Heart right ventricle (tissue), 16 donors: ENCODE data around the gene SRSF7. TPM values are rescaled to one million over a fixed set of nuclear protein-coding genes. Genes with fewer than 3 reads are reported as not detected.
"Not testable (repeated sequence)": the region's sequence is repeated elsewhere in the genome, so short reads cannot be mapped to it uniquely, and the experiment has no call there.

Source experiments
- ATAC-seq, 8 donors: fragments of 200-7000 bp; cut with Tn5 transposase; one replicate each; pipeline ENCODE4 v1.9.1; 2020; ENCODE audit warnings: mild to moderate bottlenecking in 8 of 8, moderate library complexity in 8 of 8, moderate number of reproducible peaks in 1 of 8
- DNase-seq, 2 donors: peaks; one replicate each; pipeline ENCODE4 v3.0.0-alpha.2; 2020
- H3K27ac ChIP-seq, 10 donors: fragments of 200-600 bp; sonication (generic) in 2 of 10; one replicate each; pipeline versions ENCODE4 v1.5.0 to v1.8.0; 2020 to 2022; ENCODE audit warnings: mild to moderate bottlenecking in 3 of 10
- H3K27me3 ChIP-seq, 7 donors: fragments of 200-600 bp; one replicate each; pipeline ENCODE4 v1.8.0; 2021 to 2022; ENCODE audit warnings: mild to moderate bottlenecking in 2 of 7
- H3K36me3 ChIP-seq, 9 donors: fragments of 200-600 bp; sonication (generic) in 1 of 9; one replicate each; pipeline versions ENCODE4 v1.5.0 to v1.8.0; 2020 to 2022; ENCODE audit warnings: mild to moderate bottlenecking in 2 of 9
- H3K4me1 ChIP-seq, 9 donors: fragments of 200-600 bp; sonication (generic) in 1 of 9; one replicate each; pipeline versions ENCODE4 v1.5.0 to v1.8.0; 2020 to 2022; ENCODE audit warnings: mild to moderate bottlenecking in 4 of 9
- H3K4me3 ChIP-seq, 10 donors: fragments of 200-600 bp; sonication (generic) in 2 of 10; one replicate each; pipeline versions ENCODE4 v1.5.0 to v1.8.0; 2020 to 2022; ENCODE audit warnings: mild to moderate bottlenecking in 7 of 10, moderate library complexity in 2 of 10
- H3K9me3 ChIP-seq, 11 donors: fragments of 200-600 bp in 10 of 11; sonication (generic) in 2 of 11; one replicate each; pipeline versions ENCODE4 v1.5.0 to v1.8.0; 2013 to 2022; ENCODE audit warnings: mild to moderate bottlenecking in 2 of 11, control low read depth in 1 of 11, moderate library complexity in 1 of 11
- CTCF ChIP-seq, 9 donors: fragments of 200-600 bp; sonication (generic) in 2 of 9; IDR thresholded peaks; one replicate each; pipeline versions ENCODE4 v1.5.0 to v1.8.0; 2021 to 2022; ENCODE audit warnings: antibody characterized with exemption in 9 of 9, mild to moderate bottlenecking in 5 of 9, moderate library complexity in 1 of 9
- WGBS, 2 donors: extraction: QIAGEN DNeasy Blood & Tissue Kit; methylation state at CpG; one replicate each; pipeline ENCODE4 v1.1.7; 2013; ENCODE audit warnings: inconsistent platforms in 1 of 2; 5-methylcytosine and 5-hydroxymethylcytosine counted together
- intact Hi-C, 10 donors: fragments of 100-400 bp; cut with DNase I; formaldehyde crosslinking; loops; one replicate each; pipeline versions ENCODE4 v1.11.1 to v1.14.2; 2022
- polyA plus RNA-seq, 2 donors: library from polyadenylated mRNA; stranded (reverse); fragments of 200-250 nt; gene quantifications; one replicate each; pipeline ENCODE4 v1.2.3, GENCODE V29; 2013
- total RNA-seq, 10 donors: library from RNA; stranded (reverse); fragmentation: NEBNext Ultra II Directional in 3 of 10; extraction: Animal tissue kit (Norgen Biotek cat#: 25700) in 3 of 10; gene quantifications; one replicate each; pipeline versions ENCODE4 v1.2.1 to v1.2.4, GENCODE V29; 2021 to 2023
- donor health status: Arrhythmogenic right ventricular cardiomyopathy.
- donor health status: ischemic (EF 13 %, LVEDD 7.1; RV severe dilation, severe dysfunction).
- donor health status: healthy with polysubstance abuse.
- donor health status: DM: no; HTN: yes; CAD: no.
- donor health status: DM: no; HTN: no; CAD: no.
- donor health status: ischemic (EF 25% LVEDD 6.9; RV normal size, moderate dysfunction).
- donor health status: ischemic (EF 25% LVEDD 5.7; RV mildly dilated, moderate dysfunction).
- donor health status: healthy.
- donor health status: DM: yes; HTN: yes; CAD: no.
- donor health status: Ischemic cardiomyopathy.
- donor health status: ischemic (EF 35%, LVEDD 5.7; RV mildly dilated, moderate dysfunction).
- donor health status: nonischemic (EF 11% LVEDD 7.7; RV severe dilation, severe dysfunction).
- donor health status: DM: yes; HTN: yes; CAD: no.
- donor health status: PGD.
- donor health status: ischemic (EF 29% LVEDD 5.4; RV normal size, mild dysfunction).
- donor health status: nonischemic (EF 23%, LVEDD 6.1; RV moderate dilation, normal function).

The SRSF7 gene
- total and polyA plus RNA-seq, 12 donors: 33.2 to 98.8 (median 49.5) TPM

GRCh38 chr2:38712413-38712812 is 38.7 kb downstream of the SRSF7 start:
- DNase-seq: no peak

GRCh38 chr2:38711558-38711957 is 39.6 kb downstream of the SRSF7 start:
- H3K9me3 ChIP-seq: no peaks in the 10 kb centered on the region
- no peak for TF ChIP-seq CTCF (IDR thresholded peaks at IDR 0.05)
- ATAC-seq (no peak), DNase-seq (no peak)
- peaks cover 0 to 13% (median 0%) of the 10 kb centered on the region in 9 donors for H3K36me3 ChIP-seq
- no peaks in the 10 kb centered on the region for H3K4me1 ChIP-seq
- intact Hi-C loops: no loop called here
- H3K27ac ChIP-seq: no peak overlapping the region
- no peaks in the 10 kb centered on the region for H3K27me3 ChIP-seq
- no peak overlapping the region for H3K4me3 ChIP-seq

More at GRCh38 chr2:38712413-38712812, 38.7 kb downstream of the SRSF7 start:
- no peaks in the 10 kb centered on the region for H3K27me3 ChIP-seq
- no peak for ATAC-seq
- intact Hi-C loops: no loop called here
- H3K27ac ChIP-seq: no peak overlapping the region
- H3K9me3 ChIP-seq: no peaks in the 10 kb centered on the region
- TF ChIP-seq CTCF (IDR thresholded peaks at IDR 0.05): no peak
- 93 to 95% methylated on average over 7 of the region's 7 CpGs for WGBS, 2 donors
- no peaks in the 10 kb centered on the region for H3K4me1 ChIP-seq
- no peak overlapping the region for H3K4me3 ChIP-seq
- H3K36me3 ChIP-seq: peaks cover 0 to 13% (median 0%) of the 10 kb centered on the region in 9 donors

DNA sequence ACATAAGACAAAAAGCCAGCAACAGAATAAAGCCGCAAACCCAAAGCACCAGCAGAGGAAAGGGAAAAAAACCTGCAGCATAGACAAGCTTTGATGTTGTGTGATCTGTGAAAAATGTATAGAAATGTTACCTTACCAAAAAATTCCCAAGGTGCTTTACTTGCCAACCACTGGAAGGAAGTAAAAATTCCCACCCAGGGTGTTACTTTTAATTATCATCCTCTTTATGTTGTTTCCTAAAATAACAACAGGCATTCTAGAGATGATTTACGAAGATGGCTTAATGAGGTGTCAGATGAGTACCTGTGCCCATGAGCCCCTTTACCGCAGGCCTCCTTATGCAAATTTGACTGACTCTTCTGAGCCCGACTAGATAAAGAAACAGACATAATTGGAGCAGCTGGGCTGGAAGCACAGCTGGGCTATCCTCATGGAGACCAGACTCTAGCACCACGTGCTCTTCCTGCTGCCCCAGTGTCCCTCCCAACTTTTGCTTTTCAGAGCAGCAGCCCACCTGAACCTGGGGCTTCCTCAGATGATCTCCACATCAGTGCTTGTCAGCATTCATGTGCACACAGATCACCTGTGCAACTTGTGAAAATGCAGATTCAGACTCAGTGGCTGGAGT is 41.5 kb downstream of the SRSF7 start:
- TF ChIP-seq CTCF (IDR thresholded peaks at IDR 0.05): no peak
- intact Hi-C loops: no loop called here
- no peak for ATAC-seq
- Histone ChIP-seq H3K4me1 (no peaks in the 10 kb centered on the region), H3K4me3 (no peak overlapping the region), H3K27ac (peak overlapping the region in 1 of 10 donors; percentile 40), H3K9me3 (no peaks in the 10 kb centered on the region), H3K36me3 (peaks cover 0 to 13% (median 0%) of the 10 kb centered on the region in 9 donors), H3K27me3 (no peaks in the 10 kb centered on the region)
- 70 to 74% methylated on average over 5 of the region's 5 CpGs for WGBS, 2 donors
- no peak for DNase-seq

GRCh38 chr2:38708900-38709566 is 42.1 kb downstream of the SRSF7 start:
- intact Hi-C loops: no loop called here
- TF ChIP-seq CTCF (IDR thresholded peaks at IDR 0.05): no peak
- WGBS, 2 donors: 84 to 88% methylated on average over 12 of the region's 12 CpGs
- ATAC-seq (no peak), DNase-seq (no peak)
- peak overlapping the region in 1 of 10 donors; percentile 38 for H3K27ac ChIP-seq
- H3K4me3 ChIP-seq: no peak overlapping the region
- H3K4me1 ChIP-seq: no peaks in the 10 kb centered on the region
- H3K27me3 ChIP-seq: no peaks in the 10 kb centered on the region
- H3K9me3 ChIP-seq: no peaks in the 10 kb centered on the region
- peaks cover 0 to 13% (median 0%) of the 10 kb centered on the region in 9 donors for H3K36me3 ChIP-seq

DNA sequence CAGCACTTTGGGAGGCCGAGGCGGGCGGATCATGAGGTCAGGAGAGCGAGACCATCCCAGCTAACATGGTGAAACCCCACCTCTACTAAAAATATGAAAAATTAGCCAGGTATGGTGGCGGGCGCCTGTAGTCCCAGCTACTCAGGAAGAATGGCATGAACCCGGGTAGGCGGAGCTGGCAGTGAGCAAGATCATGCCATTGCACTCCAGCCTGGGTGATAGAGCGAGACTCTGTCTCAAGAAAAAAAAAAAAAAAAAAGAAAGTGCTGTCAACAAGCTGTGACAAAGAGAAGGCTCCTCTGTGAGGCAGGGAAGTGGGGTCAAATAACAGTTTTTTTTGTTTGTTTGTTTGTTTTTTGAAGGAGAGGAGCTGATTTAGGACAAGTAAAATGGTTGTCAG is 42.7 kb downstream of the SRSF7 start:
- H3K27me3 ChIP-seq, DNase-seq, H3K4me1 ChIP-seq, intact Hi-C loops, H3K4me3 ChIP-seq, H3K9me3 ChIP-seq, ATAC-seq, H3K27ac ChIP-seq: not testable (repeated sequence)
- H3K36me3 ChIP-seq: peaks cover 0 to 13% (median 0%) of the 10 kb centered on the region in 9 donors
- WGBS, 2 donors: 92 to 97% methylated on average over 9 of the region's 9 CpGs
